Hematopoietic multipotent progenitor cell treated with erythropoietin and hydrocortisone succinate and interleukin-3 and kit ligand, for 4 days (in vitro differentiated cells): ENCODE measurements around the gene NPHP4.

Experiments used
- DNase-seq: peaks from one replicate; pipeline ENCODE4 v3.0.0-alpha.2; 2015

Gene NPHP4

DNA sequence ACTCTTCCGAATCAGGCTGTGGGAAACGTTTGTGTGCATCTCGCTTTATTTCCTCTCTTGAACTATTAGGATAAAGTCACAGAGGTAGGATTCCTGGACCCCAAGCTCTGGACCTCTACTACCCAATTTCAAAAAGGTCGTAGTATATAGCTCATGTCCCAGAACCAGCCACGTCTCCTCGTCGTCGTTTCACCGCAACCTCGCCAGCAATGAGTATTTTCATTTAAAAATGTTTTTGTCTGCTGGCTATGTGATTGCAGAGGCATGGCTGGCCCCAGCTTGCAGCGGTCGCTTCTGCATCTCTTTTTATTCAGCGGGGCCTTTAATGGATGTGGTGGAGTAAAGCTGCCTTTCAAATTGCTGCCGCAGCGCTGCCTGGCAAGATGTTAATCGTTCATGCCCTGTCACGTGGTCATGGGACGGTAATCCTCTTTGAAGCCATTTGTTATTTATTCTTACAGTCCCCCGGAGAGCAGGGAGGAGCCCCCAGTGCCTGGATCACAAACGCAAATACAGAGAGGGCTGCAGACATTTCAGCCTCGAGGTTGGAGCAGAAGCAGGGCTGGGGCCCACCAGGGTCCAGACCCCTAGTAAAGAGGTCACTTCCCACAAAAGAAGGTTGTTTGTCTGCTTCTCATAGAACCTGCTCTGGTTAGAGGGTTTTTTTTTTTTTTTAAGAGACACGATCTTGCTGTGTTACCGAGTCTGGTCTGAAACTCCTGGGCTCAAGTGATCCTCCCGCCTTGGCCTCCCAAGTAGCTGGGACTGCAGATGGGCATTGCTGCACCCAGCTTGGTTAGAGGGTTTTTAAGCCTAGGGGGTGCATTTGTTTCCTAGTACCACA lies 11.6 kb upstream of the NPHP4 start:
- no peak for DNase-seq

DNA sequence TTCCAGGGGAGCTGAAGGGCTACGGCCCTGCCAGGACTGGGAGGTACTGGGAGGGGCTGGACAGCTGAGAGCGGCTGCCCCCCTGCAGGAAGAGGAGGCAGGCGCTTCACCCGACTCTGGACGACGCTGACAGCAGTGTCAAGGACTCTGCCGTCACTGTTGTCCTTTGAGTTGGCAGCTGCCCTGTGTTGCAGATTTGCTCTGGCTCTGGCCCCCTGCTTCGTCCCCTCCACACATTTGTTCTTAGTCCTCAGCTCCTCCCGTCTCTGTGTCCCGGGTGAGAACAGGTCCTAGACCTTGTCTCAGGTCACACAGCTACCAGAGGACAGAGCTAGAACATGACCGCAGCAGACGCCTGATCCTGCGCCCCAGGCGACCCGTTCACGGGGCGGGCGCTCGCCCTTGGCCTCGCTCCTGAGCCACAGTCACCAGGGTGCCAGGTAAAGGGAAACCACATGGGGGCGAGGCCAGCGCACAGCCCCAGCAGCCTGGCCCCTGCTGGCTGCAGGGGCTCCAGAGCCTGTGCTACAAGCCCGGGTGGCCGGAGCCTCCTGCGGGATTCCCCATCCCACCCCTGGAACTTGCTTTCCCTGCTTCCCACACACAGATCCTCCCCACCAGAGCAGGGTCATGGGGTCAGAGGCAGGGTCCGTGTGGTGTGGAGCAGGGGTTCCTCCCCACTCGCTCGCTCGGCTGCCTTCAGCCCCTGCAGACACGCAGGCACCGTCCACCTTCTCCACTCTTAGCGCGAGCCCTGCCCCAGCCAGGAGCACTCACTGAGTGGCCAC lies 10.7 kb upstream of the NPHP4 start:
- DNase-seq, result no peak

- DNase-seq, result no peak
These were observed 9.9 kb upstream of the NPHP4 start for GRCh38 chr1:6001992-6002576.

DNA sequence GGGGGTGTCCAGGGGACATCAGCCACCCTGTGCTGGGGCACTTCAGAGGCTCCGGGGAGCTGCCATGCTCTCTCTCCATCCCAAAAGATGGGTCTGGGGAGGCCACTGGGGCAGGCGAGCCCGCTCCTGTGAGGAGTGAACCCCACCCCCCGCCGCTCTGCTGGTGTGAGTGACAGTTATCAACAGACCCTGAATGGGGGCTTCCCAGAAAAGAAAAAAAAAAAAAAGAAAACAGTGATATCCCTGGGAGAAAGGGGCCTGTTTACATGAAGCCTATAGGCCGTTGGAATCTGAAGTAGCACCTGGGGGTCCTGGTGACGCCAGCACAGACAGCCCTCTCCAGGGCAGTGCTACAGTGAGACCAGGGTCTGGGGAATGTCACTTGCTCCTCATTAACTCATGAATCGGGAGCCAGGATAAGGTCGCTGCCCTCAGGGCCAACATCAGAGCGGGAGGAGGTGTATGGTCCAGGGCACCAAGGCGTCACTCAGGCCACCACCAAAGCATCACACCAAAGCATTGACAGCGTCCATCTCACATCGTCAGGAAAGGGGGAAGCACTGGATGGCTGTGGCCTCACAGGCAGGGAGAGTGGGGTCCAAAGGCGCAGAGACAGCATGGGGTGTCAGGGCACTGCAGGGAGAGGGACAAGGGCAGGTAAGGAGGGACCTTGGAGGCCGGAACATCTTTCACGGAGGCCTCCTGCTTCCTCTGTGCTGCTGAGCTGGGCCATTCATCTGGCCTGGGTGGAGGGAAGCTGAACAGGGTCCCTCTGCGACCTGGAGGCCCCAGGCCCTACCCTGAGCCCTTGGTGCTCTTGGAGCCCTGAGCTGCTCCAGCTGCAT lies 8.4 kb upstream of the NPHP4 start:
- DNase-seq, result no peak

DNA sequence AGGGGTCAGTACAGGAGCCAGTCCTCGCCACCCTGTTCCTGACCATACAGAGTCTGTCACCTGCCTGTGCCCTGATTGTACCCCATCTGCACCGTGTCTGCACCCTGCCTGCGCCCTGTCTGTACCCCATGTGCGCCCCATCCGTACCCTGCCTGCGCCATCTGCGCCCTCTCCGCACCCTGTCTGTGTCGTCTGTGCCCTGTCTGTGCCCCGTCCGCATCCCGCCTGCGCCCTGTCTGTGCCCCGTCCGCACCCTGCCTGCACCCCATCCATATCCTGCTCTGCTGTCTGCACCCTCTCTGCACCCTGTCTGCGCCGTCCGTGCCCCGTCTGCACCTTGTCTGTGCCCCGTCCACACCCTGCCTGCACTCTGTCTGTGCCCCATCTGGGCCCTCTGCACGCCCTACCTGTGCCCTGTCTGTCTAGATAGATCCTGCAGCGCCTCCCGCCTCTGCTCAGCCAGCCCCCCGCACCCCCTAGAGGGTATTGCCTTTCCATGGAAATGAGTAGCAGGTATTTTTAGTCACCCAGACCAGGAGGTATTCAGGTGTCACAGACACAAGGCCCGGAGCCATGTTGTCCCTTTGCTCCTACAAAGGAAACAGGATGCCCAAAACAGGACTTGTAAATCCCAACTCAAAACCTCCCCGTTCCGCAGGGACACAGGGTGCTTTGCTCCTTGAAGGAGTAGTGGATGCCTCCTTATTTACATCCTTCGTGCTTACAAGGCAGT lies 7.7 kb upstream of the NPHP4 start:
- no peak for DNase-seq

GRCh38 chr1:5998906-5999301 lies 6.7 kb upstream of the NPHP4 start:
- no peak for DNase-seq

- no peak for DNase-seq
These were observed 6.1 kb upstream of the NPHP4 start for GRCh38 chr1:5998051-5998905.

DNA sequence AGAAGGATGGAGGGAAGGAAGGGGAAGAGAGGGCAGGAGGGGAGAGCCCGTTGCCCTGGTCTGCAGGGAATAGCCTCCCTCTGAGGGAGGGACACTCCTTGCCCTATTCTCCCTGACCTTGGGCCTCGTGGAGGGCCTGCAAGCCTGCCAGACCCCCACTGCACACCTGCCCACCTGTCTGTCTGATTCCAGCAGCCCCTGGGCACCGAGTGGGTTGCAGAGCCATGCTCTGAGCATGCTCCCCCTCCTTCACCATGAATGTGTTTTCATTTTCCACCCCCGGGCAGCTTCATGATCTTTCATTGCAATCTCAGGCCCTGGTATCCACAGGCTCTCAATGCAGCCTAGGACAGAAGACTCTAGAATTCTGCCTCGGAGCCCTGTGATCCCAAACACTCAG lies 5.1 kb upstream of the NPHP4 start:
- no peak for DNase-seq

DNA sequence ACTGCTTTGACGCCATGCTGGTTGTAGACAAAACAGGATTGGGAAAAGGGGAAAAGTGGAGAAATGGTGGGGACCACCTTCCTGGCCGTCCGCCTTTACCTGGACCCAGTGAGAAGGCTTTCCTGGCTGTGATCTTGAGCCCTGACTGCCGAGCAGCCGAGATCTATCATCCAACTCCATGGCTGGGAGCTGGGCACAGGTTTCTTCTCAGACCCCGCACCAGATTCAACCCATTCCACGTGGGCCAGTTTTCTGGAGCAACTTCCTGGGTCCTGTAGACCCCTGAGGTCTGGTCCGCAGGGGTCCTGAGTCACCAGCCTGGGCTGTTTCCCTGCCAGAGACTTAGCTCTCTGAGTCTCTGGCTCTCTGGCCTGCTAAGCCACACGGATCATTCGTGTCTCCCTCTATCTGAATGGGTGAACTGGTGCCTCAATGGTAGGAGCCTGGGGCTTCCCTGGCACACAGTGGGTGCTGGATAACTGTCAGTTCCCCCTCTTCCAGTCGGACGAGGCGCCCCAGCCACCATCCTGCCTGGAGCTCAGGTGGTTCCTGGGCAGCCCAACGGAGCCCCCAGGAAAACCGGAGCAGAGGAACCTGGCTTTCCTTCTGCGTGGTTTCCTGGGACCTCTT lies 4.5 kb upstream of the NPHP4 start:
- DNase-seq, result no peak

DNA sequence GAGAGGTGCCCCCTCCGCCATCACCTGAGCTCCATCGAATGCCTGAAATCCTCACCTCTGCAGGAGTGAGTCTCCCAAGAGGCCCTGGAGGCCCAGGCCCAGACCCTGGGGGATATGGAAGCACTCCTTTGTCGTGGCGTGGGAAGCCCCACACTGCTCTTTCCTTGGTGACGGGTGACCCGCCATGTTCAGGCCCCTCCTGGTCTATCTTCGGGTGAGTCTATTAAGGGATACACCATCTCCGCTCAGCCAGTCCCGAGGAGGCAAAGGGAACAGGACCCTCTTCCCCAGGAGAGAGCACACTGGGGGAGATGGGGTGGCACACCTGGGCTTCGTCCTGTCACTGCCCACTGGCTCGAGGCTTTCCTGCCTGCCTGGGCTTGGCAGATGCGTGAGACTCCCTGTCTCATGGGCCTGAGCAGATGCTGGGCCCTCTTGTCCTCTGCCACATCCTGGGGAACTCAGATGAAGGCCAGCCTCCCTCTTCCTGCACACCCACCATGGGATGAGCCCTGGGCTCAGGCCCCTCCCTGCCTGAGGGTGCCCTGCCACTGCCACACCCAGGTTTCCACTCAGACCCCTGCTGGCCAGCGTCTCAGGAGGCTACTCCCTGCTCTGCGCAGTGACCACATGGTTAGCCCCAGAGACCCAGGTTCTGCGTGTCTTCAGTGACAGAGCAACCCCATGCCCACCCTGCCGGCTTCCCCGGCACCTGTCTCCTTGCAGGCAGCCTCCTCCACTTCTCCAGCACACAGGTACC lies 3.8 kb upstream of the NPHP4 start:
- no peak for DNase-seq

GRCh38 chr1:5994713-5995621 lies 2.7 kb upstream of the NPHP4 start:
- DNase-seq, result peak; percentile 53

- peak; percentile 44 for DNase-seq
These were observed 1.6 kb upstream of the NPHP4 start for GRCh38 chr1:5993556-5994491.

GRCh38 chr1:5992814-5993555 lies 760 bp upstream of the NPHP4 start:
- peak; percentile 42 for DNase-seq

GRCh38 chr1:5991381-5992025 lies 722 bp downstream of the NPHP4 start:
- DNase-seq, result peak; percentile 67

DNA sequence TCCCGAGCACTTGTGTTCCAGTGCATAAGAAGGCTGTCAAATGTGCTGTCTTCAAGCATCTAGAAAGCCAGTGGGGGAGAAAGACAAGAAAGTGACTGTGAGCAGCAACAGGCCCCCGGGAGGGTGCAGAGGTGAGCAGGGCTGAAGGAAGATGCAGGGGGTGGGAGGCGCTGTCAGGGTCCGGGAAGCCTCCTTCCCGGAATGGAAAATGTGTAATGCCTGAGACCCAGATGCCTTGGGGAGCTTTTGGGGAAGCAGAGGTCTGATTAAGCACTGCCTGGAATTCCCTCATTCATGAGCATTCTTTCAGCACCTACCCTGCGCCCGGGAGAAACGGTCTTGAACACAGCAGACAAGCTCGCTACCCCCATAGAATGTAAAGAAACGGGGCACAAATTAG lies 1.3 kb downstream of the NPHP4 start:
- no peak for DNase-seq

- no peak for DNase-seq
These were observed 2.4 kb downstream of the NPHP4 start for GRCh38 chr1:5989731-5990271.
